Astrocyte (in vitro differentiated cells and primary cell): ENCODE measurements around the gene ARHGAP44.

ENCODE experiments used
- CTCF ChIP-seq: IDR thresholded peaks from 2 replicates; pipeline ENCODE4 v1.5.1; 2011; ENCODE audit warnings: low read depth, mild to moderate bottlenecking, inconsistent platforms, low read length, moderate library complexity; ENCODE audit not compliant: insufficient read depth
- EZH2 ChIP-seq: IDR thresholded peaks from 2 replicates; pipeline ENCODE4 v1.6.1; 2012; ENCODE audit warnings: mild to moderate bottlenecking, low read length, inconsistent platforms; ENCODE audit not compliant: insufficient read depth

DNA sequence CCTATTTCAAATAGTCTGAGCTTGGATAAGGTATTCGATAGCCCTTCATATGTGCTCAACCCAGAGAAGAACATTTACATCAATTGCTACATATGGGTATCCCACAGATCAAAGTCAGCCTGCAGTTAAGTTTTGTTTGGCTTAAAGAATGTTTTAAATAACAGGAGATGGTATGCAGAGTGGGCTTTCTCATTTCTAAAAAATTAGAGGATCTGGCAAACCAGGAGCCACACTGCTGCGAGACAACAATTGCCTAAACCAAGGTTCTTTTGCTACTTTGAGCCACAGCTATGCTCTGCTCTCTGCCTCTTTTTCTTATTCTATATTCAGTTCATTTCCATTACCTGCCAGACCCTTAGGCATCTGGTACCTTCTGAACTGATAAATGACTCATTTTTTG lies 30.2 kb upstream of the ARHGAP44 start:
- TF ChIP-seq CTCF (no peak), EZH2 (no peak)
